GM19324 (cell line): ENCODE measurements around the gene CLCN6.

Source experiments
- ATAC-seq: cut with Tn5 transposase; IDR thresholded peaks from one replicate; pipeline ENCODE4 v1.9.1; 2021; ENCODE audit warnings: mild to moderate bottlenecking, moderate library complexity; ENCODE audit not compliant: unreplicated experiment, low FRiP score

The CLCN6 gene

DNA sequence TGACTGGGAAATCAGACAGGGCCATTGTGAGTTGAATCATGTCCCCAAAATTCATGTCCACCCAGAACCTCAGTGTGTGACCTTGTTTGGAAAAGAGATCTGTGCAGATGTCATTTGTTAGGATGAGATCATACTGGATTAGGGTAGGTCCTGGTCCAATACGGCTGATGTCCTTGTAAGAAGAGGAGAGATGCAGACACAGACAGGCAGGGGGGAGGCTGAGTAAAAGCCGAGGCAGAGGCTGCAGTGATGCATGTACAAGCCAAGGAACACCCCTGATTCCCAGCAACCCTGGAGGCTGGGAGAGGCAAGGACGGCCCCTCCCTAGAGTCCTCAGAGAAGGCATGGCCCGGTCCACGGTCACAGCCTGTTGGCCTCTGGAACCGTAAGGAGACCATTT lies 68.6 kb downstream of the CLCN6 start:
- ATAC-seq: no peak

DNA sequence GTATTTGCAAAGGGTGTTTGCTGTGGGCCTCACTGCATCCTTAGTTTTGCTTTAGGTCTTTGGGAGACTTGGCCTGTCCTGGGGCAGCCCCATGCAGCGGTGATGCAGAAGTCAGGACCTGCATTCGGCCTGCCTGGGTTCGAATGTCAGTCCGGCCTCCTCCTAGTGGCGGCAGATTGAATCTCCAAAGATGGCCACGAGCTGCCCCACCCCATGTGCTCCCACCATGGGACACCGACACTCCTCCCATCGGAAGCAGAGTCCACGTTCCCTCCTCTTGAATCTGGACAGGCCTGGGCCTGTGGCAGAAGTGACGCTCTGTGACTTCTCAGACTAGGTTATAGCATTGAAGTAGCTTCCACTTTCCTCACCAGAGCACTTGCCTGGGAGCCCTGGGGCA lies 69.1 kb downstream of the CLCN6 start:
- ATAC-seq: no peak

DNA sequence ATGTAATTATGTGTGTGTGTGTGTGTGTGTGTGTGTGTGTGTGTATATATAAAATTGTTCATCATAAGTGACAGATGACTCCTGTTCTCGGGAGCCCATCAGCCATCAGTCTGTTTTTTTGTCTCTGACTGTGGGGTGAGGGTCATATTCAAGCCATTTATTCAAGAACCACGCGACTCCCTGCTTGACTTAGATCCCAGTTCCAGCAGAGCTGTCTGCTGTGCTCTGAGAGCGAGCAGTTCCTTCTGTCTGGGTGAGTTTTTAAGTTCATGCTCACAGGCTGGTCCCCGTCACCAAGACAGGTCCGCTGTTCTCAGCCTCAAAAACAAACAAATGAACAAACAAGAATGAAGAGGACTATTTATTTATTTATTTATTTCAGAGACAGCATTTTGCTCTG lies 71.1 kb downstream of the CLCN6 start:
- ATAC-seq: no peak

DNA sequence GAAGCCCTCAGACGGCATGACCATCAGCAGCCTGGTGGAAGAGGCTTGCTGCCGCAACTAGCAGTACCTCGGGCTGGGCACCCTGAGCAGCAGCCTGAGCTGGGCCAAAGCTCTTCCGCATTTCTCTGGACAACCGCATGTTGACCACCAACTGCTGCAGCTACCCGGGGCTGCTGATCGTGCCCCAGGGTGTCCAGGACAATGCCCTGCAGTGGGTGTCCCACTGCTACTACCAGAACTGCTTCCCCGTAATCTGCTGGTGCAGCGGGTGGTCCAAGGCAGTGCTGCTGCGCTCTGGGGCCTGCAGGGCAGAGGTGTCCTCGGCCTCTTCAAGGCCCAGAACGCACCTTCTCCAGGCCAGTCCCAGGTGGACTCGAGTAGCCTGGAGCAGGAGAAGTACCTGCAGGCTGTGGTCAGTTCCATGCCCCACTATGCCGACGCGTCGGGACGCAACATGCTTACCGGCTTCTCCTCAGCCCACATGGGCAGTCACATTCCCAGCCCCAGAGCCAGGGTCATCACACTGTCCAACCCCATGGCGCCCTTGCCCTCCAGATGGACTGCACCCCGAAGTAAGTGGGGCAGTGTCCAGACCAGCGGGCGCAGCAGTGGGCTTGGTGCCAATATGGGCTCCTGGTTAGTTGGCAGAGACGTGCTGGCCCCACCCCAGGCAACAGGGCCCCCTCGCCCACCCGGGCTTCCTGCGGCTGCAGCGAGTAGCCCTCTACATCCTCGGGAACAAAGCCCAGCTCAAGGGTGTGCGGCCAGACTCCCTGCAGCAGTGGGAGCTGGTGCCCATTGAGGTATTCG lies 72.3 kb downstream of the CLCN6 start:
- no peak for ATAC-seq

DNA sequence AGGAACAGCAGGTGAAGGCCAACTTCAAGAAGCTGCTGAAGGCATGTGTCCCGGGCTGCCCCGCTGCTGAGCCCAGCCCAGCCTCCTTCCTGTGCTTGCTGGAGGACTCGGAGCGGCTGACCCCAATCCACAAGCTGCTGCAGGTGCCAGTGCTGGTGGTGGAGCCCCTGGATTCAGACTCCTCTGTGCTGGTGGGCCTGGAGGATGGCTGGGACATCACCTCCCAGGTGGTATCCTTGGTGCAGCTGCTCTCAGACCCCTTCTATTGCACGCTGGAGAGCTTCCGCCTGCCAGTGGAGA lies 72.8 kb downstream of the CLCN6 start:
- no peak for ATAC-seq

DNA sequence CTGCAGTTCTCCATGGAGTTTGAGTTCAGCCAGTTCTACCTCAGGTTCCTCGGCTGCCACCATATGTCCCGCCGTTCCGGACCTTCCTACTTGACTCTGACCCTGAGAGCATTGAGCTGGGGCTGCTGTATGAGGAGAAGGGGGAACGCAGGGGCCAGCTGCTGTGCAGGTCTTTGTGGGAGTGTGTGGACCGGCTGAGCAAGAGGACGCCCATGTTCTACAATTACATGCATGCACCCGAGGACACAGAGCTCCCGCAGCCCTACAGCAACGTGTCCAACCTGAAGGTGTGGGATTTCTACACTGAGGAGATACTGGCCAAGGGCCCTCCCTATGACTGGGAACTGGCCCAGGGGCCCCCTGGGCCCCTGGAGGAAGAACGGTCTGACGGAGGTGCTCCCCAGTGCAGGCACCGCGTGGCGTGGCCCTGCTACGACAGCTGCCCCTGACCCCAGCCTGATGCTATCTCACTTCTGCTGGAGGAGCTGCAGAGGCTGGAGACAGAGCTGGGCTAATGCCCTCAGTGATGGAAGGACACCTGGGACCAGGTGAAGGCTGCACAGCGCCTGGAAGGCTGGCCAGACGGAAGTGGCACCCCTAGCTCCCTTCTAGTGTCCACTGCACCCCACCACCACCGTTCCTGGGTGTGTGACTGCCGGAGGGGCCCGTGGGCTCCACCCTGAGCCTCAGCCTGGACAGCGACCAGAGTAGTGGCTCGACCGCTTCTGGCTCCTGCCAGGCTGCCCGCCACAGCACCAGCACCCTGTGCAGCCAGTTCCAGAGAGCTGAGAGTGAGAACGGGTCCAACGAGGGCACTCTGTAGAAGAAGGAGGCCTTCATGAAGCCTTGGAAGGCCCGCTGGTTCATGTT lies 73.6 kb downstream of the CLCN6 start:
- ATAC-seq: no peak

DNA sequence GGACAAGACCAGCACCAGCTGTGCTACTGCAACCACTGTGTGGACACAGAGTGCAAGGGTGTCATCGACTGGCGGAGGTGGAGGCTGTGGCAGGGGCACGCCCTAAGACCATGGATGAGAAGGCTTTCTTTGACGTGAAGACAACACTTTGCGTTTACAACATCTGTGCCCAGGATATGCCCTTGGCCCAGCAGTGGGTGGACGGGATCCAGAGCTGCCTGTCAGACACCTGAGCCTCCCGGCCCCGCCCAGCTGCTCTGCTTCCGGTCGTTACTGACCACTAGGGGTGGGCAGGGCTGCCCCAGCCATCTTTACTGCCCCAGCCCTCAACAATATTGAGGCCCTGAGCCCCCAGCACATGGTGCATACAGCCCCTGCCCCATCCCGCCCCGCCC lies 74.2 kb downstream of the CLCN6 start:
- ATAC-seq: no peak

DNA sequence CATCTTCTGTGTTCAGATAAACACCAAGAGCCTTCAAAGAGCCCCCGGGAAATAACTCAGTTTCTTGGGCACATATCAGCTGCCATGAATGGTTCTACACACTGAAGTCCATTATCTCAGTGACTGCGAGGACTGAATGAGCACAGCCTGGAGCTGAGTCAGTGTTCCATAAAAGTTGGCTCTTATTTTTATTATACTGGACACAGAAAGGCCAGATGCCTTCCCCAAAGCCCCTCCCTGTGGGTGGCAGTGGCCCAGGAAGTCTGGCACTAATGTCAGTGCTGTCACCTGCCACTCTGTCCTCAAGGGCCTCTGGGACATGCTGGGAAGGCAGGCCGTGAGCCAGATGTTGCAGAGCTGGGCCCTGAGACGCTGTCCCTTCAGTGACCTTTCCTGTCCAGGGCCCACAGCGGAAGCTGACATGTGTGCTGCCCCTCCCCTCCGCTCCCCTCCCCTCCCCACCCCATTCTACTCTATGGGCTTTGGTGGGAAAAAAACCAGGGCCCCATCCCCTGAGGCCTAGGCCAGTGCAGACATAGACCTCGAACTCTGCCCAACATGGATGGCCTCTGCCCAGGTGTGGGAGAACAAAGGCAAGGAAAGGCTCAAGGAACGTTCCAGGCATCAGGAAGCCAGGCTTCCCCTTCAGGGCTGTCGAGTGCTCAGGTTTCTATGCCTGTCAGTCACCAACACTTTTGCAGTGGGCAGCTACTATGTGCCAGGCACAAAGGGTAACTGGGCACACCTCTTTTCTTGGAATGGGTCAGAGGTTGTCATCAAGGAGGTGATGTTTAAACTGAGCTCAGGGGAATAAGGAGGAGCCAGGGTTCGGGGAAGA lies 75.1 kb downstream of the CLCN6 start:
- ATAC-seq: no peak

DNA sequence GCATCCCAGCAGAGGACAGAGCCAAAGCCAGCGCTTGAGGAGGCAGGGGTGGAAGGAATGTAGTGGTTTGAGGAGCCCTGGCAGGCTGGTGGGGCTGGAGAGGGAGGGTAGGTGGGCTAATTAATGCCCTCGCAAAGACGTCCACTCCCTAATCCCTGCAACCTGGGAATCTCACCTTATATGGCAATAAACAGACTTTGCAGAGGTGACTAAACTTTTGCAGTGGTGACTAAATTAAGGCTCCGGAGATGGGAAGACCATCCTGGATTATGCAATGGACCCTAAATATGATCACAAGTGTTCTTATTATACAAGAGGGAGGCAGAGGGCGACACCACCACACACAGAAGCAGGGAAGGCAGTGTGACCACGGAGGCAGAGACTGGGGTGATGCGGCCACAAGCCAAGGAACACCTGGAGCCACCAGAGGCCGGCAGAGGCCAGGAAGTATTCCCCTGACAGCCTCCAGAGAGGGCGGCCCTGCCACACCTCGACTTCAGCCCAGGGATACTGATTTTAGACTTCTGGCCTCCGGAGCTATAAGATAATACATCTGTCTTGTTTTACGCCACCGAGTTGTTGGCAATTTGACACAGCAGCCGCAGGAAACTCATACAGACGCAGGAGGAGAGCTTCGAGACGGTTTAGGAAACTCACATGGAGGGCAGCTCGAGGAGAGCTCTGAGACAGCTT lies 75.9 kb downstream of the CLCN6 start:
- no peak for ATAC-seq

DNA sequence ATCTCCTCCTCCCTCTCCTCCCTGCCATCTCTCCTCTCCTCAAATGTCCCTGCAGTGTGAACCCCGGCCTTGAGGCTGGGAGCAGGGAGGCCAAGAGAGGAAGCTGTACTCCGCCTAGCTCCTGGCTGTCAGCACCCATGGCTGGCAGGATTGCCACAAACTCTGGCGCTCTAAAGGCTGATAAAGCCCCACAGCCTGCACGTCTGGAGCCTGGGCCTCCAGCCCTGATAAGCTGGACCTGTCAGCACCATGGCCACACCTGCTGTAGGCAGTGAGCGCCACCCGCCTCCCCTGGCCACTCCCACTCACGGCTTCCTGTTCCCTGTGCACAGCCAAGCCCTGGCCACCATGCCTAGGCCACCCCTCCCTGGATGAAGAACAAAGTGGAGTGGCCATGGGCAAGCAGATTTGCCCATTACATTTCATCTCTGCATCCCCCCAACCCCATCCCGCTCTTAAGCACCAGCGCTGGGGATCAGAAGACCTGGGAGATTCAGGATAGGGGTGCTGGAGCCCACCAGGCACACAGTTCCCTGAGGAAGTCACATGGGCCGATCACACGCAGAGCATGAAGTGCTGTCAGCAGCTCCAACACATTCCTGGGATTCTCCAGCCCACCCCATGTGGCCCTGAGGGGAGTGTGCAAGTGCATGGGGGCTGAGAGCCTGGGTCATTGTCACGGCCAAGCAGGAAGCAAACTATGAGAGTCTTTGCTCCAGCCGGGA lies 77.0 kb downstream of the CLCN6 start:
- ATAC-seq: no peak

DNA sequence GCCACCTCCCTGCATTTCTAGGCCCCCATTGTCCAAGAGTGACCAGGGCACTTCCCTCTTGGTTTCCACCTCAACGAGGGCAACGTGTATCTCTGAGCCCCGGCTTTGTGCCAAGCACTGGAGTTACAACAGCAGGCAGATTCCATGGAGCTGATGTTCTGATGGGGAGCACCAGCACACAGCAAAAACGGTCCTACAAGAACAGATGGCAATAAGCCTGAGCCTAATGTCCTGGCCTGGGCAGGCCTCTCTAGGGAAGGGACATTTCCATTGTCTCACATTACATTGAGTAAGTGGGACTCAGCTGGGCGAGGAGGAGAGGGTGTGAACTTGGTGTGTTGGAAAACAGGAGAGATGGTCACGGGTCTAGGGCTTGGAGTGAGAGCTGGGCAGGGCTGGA lies 79.9 kb downstream of the CLCN6 start:
- ATAC-seq: no peak

DNA sequence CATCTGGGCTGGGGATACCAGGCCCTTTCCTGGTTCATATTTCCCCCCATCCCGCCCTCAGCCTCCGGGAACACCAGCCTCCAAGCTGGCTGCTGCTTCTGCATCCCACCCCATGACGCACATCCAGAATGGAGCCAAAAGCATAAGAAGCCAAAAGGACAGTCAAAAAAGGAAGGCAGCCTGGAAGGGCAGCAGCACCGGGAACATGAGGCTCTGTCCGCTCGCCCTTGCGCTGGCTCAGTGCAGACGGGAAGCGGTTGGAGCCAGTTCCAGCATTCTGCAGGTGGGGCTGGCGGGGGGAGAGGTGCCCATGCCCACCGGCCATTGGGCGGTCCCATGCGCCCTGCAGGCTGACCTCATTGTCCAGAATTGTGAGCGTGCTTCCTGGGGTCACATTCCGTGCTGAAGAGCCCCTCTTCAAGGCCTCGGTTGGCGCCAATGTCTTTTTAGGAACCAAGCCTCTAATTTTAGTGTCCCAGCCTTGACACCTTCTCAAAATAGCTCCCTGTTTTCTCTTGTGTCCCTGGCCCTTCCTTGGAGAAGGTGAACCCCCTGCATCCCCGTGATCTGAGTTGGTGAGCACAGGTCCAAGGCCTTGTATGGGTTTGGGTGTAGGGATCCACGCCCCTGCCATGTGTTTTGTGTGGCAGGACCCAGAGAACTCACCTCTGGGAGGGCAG lies 81.1 kb downstream of the CLCN6 start:
- no peak for ATAC-seq

DNA sequence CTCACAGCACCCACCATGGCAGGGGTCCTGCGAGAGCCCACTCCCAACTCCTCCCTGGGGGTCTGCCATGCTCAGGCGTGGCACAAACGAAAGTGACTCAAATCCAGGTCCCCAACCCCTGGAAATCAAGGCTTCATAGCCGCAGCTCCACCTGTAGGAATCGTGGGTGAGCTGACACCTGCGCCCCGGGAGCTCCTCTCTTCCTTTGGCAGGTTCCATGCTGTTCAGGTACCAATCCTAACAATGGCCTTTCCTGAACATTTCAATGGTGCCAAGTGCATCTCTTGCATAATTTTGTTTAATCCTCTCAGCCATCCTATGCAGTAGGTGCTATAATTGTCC lies 81.6 kb downstream of the CLCN6 start:
- ATAC-seq: no peak

DNA sequence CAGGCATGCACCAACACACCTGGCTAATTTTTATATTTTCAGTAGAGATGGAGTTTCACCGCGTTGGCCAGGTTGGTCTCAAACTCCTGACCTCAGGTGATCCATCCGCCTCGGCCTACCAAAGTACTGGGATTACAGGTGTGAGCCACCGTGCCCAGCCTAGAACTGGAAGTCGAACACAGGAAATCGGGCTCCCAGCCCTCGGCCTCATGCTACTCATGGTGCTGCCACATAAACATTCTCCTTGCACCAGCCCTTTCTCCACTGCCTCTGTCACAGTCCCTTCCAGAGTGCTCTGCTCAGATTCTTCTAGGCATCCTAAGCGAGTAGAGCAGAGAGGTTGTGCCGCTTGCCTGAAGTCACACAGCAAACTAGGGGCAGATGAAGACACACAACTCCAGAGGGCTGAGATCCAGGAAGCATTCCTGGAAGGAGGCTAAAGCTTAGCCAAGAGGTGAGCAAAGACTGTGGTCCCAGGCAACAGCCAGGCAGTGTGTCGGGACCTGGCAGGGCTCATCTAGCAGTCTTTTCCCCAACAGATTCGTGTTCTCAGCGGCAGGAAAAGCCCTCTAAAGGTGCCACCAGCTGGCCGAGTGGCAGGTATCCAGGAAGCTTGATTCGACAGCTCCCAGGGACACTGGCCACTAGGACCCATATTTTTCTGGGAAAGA lies 82.3 kb downstream of the CLCN6 start:
- ATAC-seq: no peak

DNA sequence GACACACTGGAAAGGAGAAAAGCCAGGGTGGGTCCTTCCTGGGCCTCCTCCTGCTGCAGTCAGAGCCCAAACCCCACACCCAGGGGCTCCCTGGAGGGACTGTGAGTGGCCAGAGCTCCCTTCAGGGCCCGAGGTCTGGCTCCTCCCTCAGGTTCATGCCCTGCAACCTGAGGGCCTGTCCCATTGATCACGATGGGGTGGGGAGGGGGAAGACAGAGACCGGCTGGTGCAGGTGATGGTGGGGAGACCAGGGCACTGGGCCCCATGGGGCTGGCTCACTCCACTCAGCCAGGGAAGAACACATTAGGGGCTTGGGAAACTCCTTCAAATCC lies 82.9 kb downstream of the CLCN6 start:
- ATAC-seq: no peak

DNA sequence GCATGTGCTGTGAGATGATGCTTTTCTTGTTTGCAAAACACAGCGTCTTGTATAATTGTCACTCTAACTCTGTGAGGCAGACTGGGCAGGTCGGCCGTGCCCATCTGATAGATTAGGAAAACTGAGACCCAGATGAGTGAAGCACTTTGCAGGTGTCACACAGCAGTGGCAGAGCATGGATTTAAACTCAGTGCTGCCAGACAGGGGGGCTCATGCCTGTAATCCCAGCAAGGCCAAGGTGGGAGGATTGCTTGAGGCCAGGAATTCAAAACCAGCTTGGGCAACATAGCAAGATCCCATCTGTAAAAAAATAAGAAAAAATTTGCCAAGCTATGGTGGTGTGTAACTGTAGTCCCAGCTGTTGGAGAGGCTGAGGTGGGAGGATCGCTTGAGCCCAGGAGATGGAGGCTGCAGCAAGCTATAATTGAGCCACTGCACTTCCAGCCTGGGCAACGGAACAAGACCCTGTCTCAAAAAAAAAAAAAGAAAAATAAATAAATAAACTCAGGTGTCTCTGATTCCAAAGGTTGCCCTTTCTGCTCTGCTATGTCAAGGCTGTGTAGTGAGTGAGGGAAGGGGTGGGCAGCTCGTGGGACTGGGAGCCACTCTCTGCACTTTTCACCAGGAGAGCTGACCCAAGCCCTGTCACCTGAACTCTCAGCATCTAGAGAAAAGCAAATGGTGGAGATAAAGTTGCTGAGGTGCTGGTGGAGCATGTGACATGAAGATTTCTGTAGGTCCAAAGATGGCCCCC lies 85.6 kb downstream of the CLCN6 start:
- ATAC-seq: no peak
